ENCODE data around the gene TSPAN9.

DNA sequence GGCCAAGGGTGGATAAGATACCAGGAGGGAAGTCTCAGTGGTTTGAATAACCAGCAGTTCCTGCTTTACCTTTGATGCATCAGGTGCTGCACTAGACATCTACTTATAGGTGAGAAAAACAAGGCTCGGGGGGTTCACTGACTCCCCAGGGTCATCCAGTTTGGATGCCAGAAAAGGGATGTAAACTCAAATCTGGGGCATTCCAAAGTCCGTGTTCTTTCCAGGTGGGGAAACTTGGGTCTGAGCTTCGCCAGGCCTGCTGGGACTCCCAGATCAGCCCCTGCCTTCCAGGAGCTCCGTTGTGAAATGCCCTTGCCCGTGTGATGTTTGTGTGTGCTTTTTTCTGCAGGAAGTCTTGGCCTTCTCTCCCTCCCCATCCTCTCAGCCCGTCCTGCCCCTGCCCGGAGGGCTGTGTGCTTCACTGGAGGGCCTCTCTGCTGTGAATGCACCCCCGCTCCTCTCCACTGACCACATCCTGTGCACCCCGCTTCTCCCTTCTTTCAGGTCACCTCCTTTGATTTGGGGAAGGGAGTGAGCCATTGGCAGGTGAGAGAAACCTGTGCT, 42.1 kb downstream of the TSPAN9 start:
- TF ChIP-seq, protein P1, sequence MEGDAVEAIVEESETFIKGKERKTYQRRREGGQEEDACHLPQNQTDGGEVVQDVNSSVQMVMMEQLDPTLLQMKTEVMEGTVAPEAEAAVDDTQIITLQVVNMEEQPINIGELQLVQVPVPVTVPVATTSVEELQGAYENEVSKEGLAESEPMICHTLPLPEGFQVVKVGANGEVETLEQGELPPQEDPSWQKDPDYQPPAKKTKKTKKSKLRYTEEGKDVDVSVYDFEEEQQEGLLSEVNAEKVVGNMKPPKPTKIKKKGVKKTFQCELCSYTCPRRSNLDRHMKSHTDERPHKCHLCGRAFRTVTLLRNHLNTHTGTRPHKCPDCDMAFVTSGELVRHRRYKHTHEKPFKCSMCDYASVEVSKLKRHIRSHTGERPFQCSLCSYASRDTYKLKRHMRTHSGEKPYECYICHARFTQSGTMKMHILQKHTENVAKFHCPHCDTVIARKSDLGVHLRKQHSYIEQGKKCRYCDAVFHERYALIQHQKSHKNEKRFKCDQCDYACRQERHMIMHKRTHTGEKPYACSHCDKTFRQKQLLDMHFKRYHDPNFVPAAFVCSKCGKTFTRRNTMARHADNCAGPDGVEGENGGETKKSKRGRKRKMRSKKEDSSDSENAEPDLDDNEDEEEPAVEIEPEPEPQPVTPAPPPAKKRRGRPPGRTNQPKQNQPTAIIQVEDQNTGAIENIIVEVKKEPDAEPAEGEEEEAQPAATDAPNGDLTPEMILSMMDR (IDR thresholded peaks at IDR 0.05; ENCODE audit: low read depth, low read length, poor library complexity, severe bottlenecking): no peak
- TF ChIP-seq EZH2phosphoT487 (IDR thresholded peaks at IDR 0.05; ENCODE audit: borderline replicate concordance, low read length): no peak

All from DOHH2 (cell line).